Glutamatergic neuron (in vitro differentiated cells): ENCODE data around the gene OPALIN. TPM values are rescaled to one million over a fixed set of nuclear protein-coding genes. Genes with fewer than 3 reads are reported as not detected.

Experiments used
- DNase-seq: peaks from one replicate; pipeline ENCODE4 v3.0.0; 2022
- H3K27ac Mint-ChIP-seq: one replicate; pipeline ENCODE4 v1.8.0; 2020; ENCODE audit warnings: mild to moderate bottlenecking, mixed read lengths, inconsistent platforms; ENCODE audit not compliant: unreplicated experiment
- H3K27me3 Mint-ChIP-seq: one replicate; pipeline ENCODE4 v1.8.0; 2020; ENCODE audit warnings: mild to moderate bottlenecking, moderate library complexity, mixed read lengths, inconsistent platforms; ENCODE audit not compliant: unreplicated experiment
- H3K36me3 Mint-ChIP-seq: one replicate; pipeline ENCODE4 v1.8.0; 2020; ENCODE audit warnings: mild to moderate bottlenecking, mixed read lengths, inconsistent platforms; ENCODE audit not compliant: unreplicated experiment
- H3K4me1 Mint-ChIP-seq: one replicate; pipeline ENCODE4 v1.8.0; 2020; ENCODE audit warnings: mild to moderate bottlenecking, low read depth, mixed read lengths, inconsistent platforms; ENCODE audit not compliant: unreplicated experiment
- H3K4me3 Mint-ChIP-seq: one replicate; pipeline ENCODE4 v1.8.0; 2020; ENCODE audit warnings: mild to moderate bottlenecking, mixed read lengths, inconsistent platforms; ENCODE audit not compliant: unreplicated experiment
- H3K9me3 Mint-ChIP-seq: one replicate; pipeline ENCODE4 v1.8.0; 2020; ENCODE audit warnings: mild to moderate bottlenecking, moderate library complexity, mixed read lengths, inconsistent platforms; ENCODE audit not compliant: unreplicated experiment
- CTCF ChIP-seq: fragments of 200-600 bp; sonication (generic); IDR thresholded peaks from one replicate; pipeline ENCODE4 v1.5.0; 2021; ENCODE audit not compliant: partially characterized antibody, unreplicated experiment
- total RNA-seq: library from RNA; stranded (reverse); fragmentation: NEBNext Ultra II Directional; extraction: Animal tissue kit (Norgen Biotek cat#: 25700); gene quantifications from one replicate; pipeline ENCODE4 v1.2.1, GENCODE V29; 2021; ENCODE audit not compliant: unreplicated experiment

The OPALIN gene
- total RNA-seq, 1 donor from 2014 or later = not detected

- TF ChIP-seq CTCF = no peak
- Mint-ChIP-seq H3K36me3 (peaks cover 13% of the 10 kb centered on the region), H3K9me3 (peaks cover 1% of the 10 kb centered on the region), H3K27ac (no peak overlapping the region), H3K4me3 (no peak overlapping the region), H3K27me3 (no peaks in the 10 kb centered on the region), H3K4me1 (no peaks in the 10 kb centered on the region)
- DNase-seq = no peak
Measured at GRCh38 chr10:96345222-96345621, 13.6 kb downstream of the OPALIN start.

GRCh38 chr10:96344178-96344577, 14.6 kb downstream of the OPALIN start:
- no peak overlapping the region for H3K4me3 Mint-ChIP-seq
- DNase-seq = no peak
- H3K27me3 Mint-ChIP-seq = no peaks in the 10 kb centered on the region
- H3K9me3 Mint-ChIP-seq = peaks cover 1% of the 10 kb centered on the region
- no peak overlapping the region for H3K27ac Mint-ChIP-seq
- no peak for TF ChIP-seq CTCF
- H3K36me3 Mint-ChIP-seq = peaks cover 13% of the 10 kb centered on the region
- no peaks in the 10 kb centered on the region for H3K4me1 Mint-ChIP-seq

- no peak for DNase-seq
- peaks cover 1% of the 10 kb centered on the region for H3K9me3 Mint-ChIP-seq
- peaks cover 13% of the 10 kb centered on the region for H3K36me3 Mint-ChIP-seq
- no peak overlapping the region for H3K4me3 Mint-ChIP-seq
- no peaks in the 10 kb centered on the region for H3K27me3 Mint-ChIP-seq
- no peak overlapping the region for H3K27ac Mint-ChIP-seq
- TF ChIP-seq CTCF = no peak
- no peaks in the 10 kb centered on the region for H3K4me1 Mint-ChIP-seq
Measured at GRCh38 chr10:96342402-96342801, 16.4 kb downstream of the OPALIN start.

GRCh38 chr10:96341219-96342182, 17.3 kb downstream of the OPALIN start:
- TF ChIP-seq CTCF = no peak
- Mint-ChIP-seq H3K4me3 (no peak overlapping the region), H3K9me3 (peaks cover 1% of the 10 kb centered on the region), H3K27me3 (no peaks in the 10 kb centered on the region), H3K4me1 (no peaks in the 10 kb centered on the region), H3K36me3 (peaks cover 12% of the 10 kb centered on the region), H3K27ac (no peak overlapping the region)
- no peak for DNase-seq
